ENCODE measurements around the gene PPM1H. TPM values are rescaled to one million over a fixed set of nuclear protein-coding genes. Genes with fewer than 3 reads are reported as not detected.

The PPM1H gene
- total and polyA plus RNA-seq, 10 of the 15 experiments (the other 5 are each of a cell fraction or from before 2014, with no cell fraction given), result 0.11 to 0.83 (median 0.49) TPM

- SMC1A ChIA-PET (ENCODE audit: uncharacterized antibody, unreplicated experiment), result interaction anchor here (0.7 to 3.6 kb wide), 15 partner anchors 9 to 100 kb away, joined by 3 to 30 read pairs (median 4); no protein-coding TSS in a partner anchor
- TF ChIP-seq ZSCAN29 (IDR thresholded peaks at IDR 0.05), result no peak
- 0 out of 2 replicates have a peak, but pooled peaks have one; percentile 54 for TF ChIP-seq DPF2 (IDR thresholded peaks at IDR 0.05)
- no peak for TF ChIP-seq NFIC (IDR thresholded peaks at IDR 0.05; ENCODE audit: low read depth, low read length)
- no peak for TF ChIP-seq FOXK2 (IDR thresholded peaks at IDR 0.05)
- TF ChIP-seq SMAD5 (IDR thresholded peaks at IDR 0.05; ENCODE audit: low read depth), result no peak
- no peak for TF ChIP-seq PML (IDR thresholded peaks at IDR 0.05; ENCODE audit: low read length)
- TF ChIP-seq KDM1A (IDR thresholded peaks at IDR 0.05; ENCODE audit: borderline replicate concordance), result no peak
- TF ChIP-seq MTA2 (IDR thresholded peaks at IDR 0.05; ENCODE audit: low read depth), result peak; percentile 52
- peak; percentile 26; the same call in 1 of the 2 replicates for TF ChIP-seq SMARCA5 (IDR thresholded peaks at IDR 0.05)
- TF ChIP-seq SKIL (IDR thresholded peaks at IDR 0.05; ENCODE audit: low read depth, poor library complexity, severe bottlenecking), result peak; percentile 49
- TF ChIP-seq RELB (IDR thresholded peaks at IDR 0.05; ENCODE audit: low read depth), result no peak
- TF ChIP-seq ATF7 (IDR thresholded peaks at IDR 0.05; ENCODE audit: low read depth), result 0 out of 2 replicates have a peak, but pooled peaks have one; percentile 23
- peak; percentile 83 for TF ChIP-seq ZNF217 (IDR thresholded peaks at IDR 0.05)
- TF ChIP-seq RELA (IDR thresholded peaks at IDR 0.05; ENCODE audit: borderline replicate concordance, partially characterized antibody), result no peak
These were observed 240.3 kb downstream of the PPM1H start for GRCh38 chr12:62694632-62695031.

More at GRCh38 chr12:62694632-62695031, 240.3 kb downstream of the PPM1H start:
- DNase-seq (ENCODE audit: low read depth, low spot score), result no peak
- CTCF ChIA-PET, result interaction anchor here (0.9 to 2.3 kb wide), 8 partner anchors 11 to 256 kb away, joined by 3 to 6 read pairs (median 3); no protein-coding TSS in a partner anchor
- H3K79me2 ChIP-seq (ENCODE audit: control insufficient read depth, insufficient read depth, low read length), result no peaks in the 10 kb centered on the region
- H3K9me3 ChIP-seq (replicated peaks; ENCODE audit: control insufficient read depth, insufficient read depth, low read length), result no peaks in the 10 kb centered on the region
- H3K4me1 ChIP-seq (ENCODE audit: control insufficient read depth, insufficient read depth, low read length), result no peaks in the 10 kb centered on the region; the same call in 1 of the 2 replicates
- H3K4me3 ChIP-seq, result no peak overlapping the region
- 18% methylated on average over 3 of the region's 3 CpGs for WGBS (ENCODE audit: insufficient coverage, insufficient replicate concordance, low lambda C conversion rate, missing lambda C conversion rate)
- in situ Hi-C loops (cut with MboI) (no loop called here), intact Hi-C loops (cut with micrococcal nuclease; ENCODE audit: unreplicated experiment) (no loop called here)
- no peak for FAIRE-seq
- RAD21 ChIA-PET (ENCODE audit: unreplicated experiment), result interaction anchor here (1.1 to 2.3 kb wide), 8 partner anchors 10 to 100 kb away, joined by 3 to 11 read pairs (median 5); no protein-coding TSS in a partner anchor
- H3K9ac ChIP-seq (ENCODE audit: control insufficient read depth, insufficient read depth, low read length), result no peak overlapping the region
- no peaks in the 10 kb centered on the region for H4K20me1 ChIP-seq (ENCODE audit: control insufficient read depth, insufficient read depth)
- H3K27me3 ChIP-seq (replicated peaks in 1 of 2; ENCODE audit: control insufficient read depth in 2 of 2, insufficient read depth in 2 of 2, low read length in 1 of 2), result no peaks in the 10 kb centered on the region; a peak in 1 of 4 replicates
- POLR2A ChIA-PET, result interaction anchor here (0.6 to 1.5 kb wide), 6 partner anchors 8 to 92 kb away, joined by 3 to 4 read pairs (median 3); no protein-coding TSS in a partner anchor
- no peak overlapping the region for H3K4me2 ChIP-seq (ENCODE audit: control insufficient read depth, insufficient read depth)
- no peaks in the 10 kb centered on the region for H3K36me3 ChIP-seq (ENCODE audit: control insufficient read depth in 2 of 2, insufficient read depth in 2 of 2, low read length in 1 of 2)
- no peak overlapping the region for H2AFZ ChIP-seq (ENCODE audit: control insufficient read depth, low read depth, low read length)
- BruUV-seq (replicated peaks), result no TSS peak
- H3K27ac ChIP-seq (ENCODE audit: control insufficient read depth, insufficient read depth), result no peak overlapping the region
- peak; percentile 92 for ATAC-seq

Data from GM12878 (cell line).